Measurements from ENCODE around the gene ANKRD7.
"Not testable (repeated sequence)": the region's sequence is repeated elsewhere in the genome, so short reads cannot be mapped to it uniquely, and the experiment has no call there.

Gene ANKRD7

DNA sequence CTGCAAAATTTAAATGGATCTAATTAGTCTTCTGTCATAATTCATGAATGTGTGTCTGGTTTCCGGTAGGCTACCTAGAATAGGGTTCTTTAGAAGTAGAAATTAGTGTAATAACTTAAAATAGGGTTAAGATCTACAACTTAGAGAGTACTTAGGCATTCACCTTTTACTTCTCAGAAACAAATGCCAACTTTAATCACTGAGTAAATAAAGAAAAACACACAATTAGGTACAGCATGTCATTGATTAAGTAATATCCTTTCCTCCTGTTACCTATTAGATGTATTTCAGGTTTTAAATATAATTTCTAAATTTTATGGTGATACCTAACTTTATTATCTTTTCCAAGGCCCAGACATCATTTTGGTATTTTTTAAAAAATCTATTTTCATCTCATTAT, 9.3 kb downstream of the ANKRD7 start:
- DNase-seq (ENCODE audit: low read depth in 3 of 3) = no peak

DNA sequence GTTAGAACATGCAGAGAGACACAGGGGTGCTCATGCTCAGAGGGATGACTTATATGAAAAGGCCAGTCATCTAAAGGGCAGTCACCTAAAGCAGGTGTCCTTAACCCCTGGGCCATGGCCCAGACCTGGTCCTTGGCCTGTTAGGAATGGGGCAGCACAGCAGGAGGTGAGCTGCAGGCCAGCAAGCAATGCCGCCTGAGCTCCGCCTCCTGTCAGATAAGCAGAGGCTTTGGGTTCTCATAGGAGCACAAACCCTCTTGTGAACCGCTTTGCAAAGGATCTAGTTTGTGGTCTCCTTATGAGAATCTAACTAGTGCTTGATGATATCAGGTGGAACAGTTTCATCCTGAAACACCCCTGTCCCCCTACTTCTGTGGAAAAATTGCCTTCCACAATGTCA, 14.5 kb downstream of the ANKRD7 start:
- DNase-seq (ENCODE audit: low read depth in 3 of 3) = no peak

DNA sequence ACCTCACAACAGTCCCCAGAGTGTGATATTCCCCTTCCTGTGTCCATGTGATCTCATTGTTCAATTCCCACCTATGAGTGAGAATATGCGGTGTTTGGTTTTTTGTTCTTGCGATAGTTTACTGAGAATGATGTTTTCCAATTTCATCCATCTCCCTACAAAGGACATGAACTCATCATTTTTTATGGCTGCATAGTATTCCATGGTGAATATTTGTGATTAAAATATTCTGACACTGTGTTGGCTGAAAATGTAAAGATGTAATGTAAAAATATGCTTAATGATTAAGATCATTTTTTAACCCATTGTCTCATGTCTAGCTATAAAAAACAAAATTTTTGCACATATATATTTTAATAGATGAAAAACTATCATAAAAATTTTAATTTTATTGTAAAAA, 15.8 kb downstream of the ANKRD7 start:
- not testable (repeated sequence) for DNase-seq (ENCODE audit: low read depth in 3 of 3)

DNA sequence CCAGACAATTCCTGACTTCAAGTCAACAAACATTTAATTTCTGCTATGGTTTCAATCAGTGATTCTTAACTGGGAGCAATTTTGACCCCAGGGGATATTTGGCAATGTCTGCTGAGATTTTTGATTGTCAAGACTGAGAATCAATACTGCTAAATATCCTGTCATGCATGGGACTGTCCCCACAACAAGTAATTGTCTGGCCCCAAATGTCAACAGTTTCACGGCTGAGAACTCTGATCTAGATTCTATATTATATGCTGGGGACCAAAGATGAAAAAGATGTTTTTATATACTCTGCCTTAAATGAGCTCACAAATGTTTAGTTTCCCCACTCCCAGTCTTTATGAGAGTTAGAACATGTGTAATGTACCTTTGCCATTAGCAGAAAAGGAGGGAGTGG, 19.2 kb downstream of the ANKRD7 start:
- DNase-seq (ENCODE audit: low read depth in 3 of 3) = no peak

DNA sequence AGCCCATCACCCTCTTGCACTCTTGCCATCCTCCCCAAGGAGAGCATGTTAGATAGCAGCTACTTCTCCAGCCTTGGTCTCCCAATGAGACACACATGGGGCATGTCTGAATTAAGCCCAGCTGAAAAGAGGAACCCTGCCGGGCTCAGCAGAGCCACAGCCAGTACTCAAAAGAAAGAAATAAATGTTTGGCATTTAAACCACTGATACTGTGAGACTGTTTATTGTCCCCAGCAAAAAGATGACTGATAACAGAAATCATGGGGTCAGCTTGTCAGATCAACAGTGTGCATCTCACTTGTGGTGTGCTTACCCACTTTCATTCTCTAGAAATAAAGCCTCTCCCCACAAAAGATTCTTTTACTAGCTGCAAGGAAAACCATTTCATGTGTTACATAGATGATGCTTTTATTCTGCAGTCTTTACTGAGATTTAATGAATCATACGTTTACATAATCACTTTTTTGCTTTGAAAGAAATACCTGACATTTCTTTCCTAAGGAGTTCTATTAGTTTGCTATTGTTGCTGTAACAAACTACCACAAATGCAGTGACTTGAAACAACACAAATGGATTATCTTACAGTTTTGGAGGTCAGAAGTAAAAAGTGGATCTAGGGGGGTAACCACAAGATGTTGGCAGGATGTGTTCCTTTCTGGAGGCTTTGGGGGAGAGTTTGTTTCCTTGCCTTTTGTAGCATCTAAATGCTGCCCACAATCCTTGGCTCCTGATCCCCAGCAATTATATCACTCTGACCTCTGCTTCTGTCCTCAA, 20.9 kb downstream of the ANKRD7 start:
- no peak for DNase-seq (ENCODE audit: low read depth in 3 of 3)

DNA sequence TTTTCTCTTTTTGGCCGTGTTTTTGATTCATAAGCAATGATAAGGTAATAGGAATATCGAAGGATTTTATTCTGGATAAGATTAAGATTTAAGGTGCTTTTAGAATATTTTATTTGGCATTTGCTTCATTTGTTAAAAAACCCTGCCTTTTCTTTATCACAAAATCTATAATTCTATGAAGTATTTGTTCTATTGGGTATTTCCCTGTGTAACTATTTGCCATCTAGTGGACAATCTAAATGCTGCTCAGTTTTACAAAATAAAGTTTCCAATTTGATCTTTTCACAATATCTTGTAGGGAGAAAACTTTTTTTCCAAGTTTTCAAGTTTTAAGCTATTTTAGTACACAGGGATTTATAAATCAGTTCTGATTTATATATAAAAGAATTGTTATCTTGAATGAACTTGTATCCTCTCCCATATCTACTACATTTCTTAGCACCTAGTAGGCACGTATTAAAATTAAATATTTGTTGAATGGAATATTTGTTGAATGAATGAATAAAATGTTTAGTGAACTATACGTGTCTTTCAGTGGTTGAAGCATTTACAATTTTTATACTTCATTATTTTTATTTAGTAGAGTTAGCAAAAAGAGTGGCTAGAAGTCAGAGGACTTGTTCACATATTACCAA, 26.5 kb downstream of the ANKRD7 start:
- DNase-seq (ENCODE audit: low read depth in 3 of 3) = no peak

DNA sequence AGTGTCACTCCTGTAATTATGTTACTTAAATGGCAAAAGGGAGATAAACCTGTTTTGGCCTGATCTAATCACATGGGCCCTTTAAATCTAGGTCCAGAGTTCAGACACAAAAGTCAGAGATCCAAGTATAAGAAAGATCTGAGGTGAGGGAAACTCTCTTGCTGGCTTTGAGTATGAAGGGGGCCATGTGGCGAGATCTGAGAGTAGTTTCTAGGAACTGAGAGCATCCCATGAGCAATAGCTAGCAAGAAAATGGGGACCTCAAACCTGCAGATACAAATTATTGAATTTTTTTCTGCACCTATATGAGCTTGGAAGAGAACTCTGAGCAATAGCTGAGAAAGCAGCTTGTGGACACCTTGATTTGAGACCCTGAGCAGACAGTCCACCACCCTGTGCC, 27.6 kb downstream of the ANKRD7 start:
- no peak for DNase-seq (ENCODE audit: low read depth in 3 of 3)

DNA sequence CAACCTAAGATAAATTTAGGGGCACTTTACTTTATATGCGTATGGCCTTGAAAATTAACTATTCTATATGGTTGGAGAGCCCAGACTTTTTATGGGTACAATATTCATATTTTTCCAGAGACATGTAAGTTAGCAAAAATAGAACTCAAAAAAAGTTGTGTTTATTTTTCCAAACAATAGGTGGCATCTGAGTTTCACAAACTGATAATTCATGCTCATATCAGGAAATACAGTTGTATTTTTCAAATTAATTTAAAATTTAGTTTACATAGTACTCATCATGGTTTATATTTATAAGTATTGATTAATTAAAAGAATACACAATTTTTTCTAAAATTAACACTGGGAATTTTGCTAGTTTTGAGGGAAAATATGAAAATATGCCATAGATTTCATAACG, 34.6 kb downstream of the ANKRD7 start:
- no peak for DNase-seq (ENCODE audit: low read depth in 3 of 3)

DNA sequence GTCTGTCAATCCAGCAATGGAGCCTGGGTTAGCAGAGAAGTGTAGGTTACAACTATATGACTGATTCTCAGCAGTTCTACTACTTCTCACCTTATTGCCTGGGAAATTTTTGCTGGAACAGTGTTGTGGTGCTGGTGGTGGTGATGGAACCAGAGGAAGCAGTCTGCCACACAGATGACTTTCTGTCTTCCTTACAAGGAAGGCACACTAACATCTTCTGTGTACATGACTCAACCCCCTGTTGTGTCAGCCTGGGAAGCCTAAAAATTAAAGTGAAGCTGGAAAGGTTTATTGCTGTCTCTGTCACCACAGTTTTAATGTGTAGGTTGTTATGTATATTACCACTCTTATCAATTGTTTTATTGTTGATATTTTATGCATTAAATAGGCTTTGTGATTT, 40.3 kb downstream of the ANKRD7 start:
- no peak for DNase-seq (ENCODE audit: low read depth in 3 of 3)

DNA sequence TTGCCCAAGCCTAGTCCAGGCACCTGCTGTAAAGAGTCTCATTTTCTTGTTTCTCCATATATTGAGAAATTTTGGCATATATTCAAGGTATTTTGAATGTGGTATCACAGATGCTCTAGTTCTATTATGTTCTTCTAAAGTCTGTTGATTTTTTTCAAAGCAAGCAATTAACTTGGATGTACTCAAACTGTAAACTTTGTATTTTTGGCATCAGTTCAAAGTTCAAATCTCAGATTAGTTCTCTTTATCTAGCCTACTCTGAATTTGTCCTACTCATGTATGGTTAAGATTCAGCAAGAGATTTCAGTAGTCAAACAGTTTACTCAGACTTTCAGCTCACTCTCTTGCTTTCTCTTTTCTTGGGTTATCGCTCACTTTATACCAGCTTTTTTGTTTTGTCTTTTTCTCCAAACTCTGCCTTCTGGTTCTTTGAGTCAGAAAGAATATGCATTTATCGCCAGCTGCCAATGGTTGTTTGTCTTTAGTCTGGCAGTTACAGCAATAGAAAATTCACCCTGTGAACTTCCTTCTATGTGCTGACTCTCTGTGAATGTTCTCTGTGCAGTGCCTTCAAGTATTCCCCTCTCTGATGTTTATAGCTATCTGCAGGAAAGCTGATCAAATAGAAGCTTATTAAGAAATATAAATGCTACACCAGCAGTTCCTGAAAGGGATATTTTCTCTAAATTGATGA, 56.0 kb downstream of the ANKRD7 start:
- no peak for DNase-seq (ENCODE audit: low read depth in 3 of 3)

DNA sequence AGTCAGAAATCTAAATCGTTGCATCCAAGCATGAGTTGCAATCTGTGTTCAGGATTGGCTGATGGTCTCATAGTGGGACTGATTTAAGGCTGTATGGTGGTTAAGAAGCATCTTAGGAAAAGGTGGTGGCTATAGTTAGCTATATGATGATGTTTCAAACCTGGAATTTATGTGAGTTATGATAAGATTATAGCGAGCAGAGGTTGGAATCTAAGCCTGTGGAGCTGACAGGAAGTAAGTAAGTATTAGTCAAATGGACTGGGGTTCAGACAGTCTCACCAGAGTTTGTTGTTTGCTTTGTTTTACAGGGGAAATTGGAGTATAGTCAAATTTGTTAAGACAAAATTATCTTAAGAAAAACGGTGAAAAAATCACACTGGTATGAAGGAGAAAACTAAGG, 56.7 kb downstream of the ANKRD7 start:
- no peak for DNase-seq (ENCODE audit: low read depth in 3 of 3)

DNA sequence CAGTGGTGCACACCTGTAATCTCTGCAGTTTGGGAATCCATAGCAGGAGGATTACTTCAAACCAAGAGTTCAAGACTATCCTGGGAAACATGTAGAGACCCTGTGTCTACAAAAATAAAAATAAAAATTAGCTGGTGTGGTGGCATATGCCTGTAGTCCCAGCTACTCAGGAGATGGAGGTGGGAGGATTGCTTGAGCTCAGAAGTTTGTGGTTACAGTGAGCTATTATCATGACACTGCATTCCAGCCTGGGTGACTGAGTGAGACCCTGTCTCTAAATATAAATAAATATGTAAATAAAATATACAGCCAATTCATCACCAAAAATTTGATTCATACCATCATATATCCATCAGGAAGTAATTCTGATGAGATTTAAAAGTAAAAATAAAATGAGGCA, 60.9 kb downstream of the ANKRD7 start:
- no peak for DNase-seq (ENCODE audit: low read depth in 3 of 3)

DNA sequence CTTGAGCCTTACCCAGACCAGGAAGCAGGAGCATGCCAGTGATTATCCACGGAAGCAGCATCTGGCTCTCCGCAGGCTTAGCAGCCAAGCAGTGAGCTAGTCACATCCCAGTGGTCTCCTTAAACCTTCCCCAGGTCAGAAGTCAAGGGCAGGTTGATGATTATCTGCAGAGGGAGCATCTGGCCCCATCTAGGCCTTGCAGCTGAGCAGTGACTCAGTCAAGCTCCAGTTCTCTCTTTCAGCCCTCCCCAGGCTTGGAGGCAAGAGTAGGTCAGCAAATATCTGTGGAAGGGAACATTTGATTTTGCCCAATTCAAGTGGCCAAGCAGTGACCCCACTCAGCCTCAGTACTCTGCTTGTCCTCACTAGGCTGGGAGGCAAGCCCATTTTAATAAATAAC, 61.6 kb downstream of the ANKRD7 start:
- DNase-seq (ENCODE audit: low read depth in 3 of 3) = no peak

DNA sequence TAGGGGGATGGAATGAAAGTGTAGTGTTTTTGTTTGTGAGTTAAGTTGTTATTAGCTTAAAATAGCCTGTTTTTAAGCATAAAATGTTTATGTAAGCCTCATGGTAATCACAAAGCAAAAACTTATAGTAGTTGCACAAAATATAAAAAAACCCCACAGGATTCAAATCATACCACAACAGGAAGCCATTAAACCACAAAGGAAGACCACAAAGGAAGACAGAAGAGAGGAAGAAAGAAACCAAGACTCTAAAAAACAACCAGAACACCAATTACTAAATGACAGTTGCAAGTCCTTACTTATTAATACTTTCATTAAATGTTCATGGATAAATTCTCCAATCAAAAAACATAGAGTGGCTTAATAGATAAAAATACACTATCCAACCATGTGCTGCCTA, 63.6 kb downstream of the ANKRD7 start:
- DNase-seq (ENCODE audit: low read depth in 3 of 3) = no peak

DNA sequence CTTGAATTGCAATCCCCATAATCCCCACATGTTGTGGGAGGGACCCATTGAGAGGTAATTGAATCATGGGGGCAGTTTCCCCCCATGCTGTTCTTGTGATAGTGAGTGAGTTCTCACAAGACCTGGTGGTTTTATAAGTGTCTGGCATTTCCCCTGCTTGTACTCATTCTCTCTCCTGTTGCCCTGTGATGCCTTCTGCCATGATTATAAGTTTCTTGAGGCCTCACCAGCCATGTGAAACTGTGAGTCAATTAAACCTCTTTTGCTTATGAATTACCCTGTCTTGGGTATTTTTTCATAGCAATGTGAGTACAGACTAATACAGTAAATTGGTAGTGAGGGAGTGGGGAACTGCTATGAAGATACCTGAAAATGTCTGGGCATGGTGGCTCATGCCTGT, 65.0 kb downstream of the ANKRD7 start:
- DNase-seq (ENCODE audit: low read depth in 3 of 3) = no peak

Data from stimulated activated CD4-positive, alpha-beta T cell treated with anti-CD3 and anti-CD28 coated beads, TNF-alpha, amount 100 ng/mL, for 24 hours (primary cell).